CD4-positive, alpha-beta T cell treated with Interferon gamma for 1 hour (primary cell): Measurements from ENCODE around the gene RASAL2.
"Not testable (repeated sequence)": the region's sequence is repeated elsewhere in the genome, so short reads cannot be mapped to it uniquely, and the experiment has no call there.

ENCODE experiments used
- DNase-seq: peaks from one replicate; pipeline ENCODE4 v3.0.0-alpha.2; 2020

Gene RASAL2

DNA sequence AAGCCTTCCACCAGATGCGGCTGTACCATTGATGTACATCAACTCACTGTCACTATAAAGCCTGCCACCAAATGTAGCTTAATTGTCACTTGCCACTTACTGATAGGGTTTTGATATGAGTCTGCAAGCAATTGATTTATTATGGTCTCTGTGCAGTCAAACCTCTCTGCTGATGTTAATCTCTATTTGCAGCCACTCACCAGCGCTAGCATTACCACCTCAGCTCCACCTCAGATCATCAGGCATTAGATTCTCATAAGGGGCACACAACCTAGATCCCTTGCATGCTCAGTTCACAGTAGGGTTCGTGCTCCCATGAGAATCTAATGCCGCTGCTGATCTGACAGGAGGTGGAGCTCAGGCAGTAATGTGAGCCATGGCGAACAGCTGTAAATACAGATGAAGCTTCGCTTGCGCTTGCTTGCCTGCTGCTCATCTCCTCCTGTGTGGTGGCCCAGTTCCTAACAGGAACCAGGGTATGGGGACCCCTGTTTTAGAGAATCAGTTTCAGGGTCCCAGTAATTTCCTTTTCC lies 26.7 kb downstream of the RASAL2 start:
- DNase-seq = not testable (repeated sequence)

DNA sequence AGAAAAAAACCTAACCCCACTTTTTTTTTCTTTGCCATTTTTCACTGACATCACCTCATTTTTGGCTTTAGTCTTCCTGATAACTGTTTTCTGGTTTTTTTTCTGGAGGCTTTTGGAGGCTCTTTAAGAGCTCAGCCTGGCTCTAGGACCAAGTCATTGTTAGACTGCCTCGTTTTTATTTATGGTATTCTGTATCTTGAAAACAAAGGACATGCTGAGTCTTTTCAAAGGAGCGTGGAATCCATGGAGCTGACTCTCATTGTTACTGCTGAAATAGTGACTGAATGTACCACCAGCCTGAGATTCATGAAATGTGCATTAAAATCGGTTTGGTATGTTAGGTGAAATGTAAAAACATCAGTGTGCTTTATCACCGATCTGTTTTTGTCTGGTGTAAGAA lies 28.0 kb downstream of the RASAL2 start:
- DNase-seq = no peak

DNA sequence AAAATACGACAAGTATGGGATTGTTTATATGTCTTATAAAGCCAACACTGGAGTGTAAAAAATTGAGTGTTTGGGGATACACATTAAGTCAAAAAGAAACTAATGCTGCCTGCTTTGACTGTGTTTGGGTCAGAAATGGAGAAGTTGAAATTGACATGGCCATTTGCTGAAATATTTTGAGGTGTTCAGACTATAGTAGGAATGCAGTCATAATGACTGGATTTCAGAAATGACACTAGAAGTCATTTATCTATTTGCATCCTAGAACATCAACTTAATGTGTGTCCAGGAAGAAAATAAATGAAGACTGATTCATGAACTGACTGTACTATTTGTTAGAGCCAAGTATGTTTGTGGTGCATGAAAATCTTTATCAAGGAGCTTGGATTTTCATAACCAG lies 28.4 kb downstream of the RASAL2 start:
- no peak for DNase-seq

DNA sequence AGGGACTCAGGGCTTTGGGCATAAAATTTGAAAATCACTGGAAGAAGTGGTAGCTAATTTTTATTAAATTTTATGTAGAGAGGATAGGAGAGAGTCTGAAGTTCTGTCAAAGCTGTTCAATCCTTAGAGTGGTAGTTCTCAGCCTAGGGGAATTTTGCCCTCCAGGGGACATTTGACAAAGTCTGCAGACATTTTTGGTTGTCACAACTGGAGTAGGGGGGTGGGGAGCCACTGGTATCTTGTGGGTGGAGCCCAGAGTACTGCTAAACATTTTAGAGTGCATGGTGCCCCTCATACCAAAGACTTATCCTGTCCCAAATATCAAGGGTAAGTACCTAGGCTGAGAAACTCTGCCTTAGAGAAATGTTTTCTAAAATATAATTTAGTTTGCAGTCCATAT lies 30.2 kb downstream of the RASAL2 start:
- no peak for DNase-seq

DNA sequence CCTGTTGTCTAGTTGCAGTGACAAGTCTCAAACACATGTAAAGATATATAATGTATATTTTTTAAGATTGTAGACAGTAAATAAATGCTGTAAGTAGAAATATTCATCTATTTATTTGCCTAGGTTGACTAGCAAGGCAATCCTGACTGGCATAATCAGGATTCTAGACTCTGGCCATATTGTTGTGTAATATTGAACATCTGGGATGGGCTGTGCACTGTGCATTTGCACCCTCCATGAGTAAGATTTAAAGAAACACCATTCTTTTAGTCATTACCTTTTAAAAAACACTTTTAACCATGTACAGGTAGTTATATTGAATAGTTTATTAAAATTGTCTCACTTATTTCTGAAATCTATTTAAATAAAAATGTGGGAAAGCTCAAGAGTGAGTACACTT lies 32.4 kb downstream of the RASAL2 start:
- no peak for DNase-seq

DNA sequence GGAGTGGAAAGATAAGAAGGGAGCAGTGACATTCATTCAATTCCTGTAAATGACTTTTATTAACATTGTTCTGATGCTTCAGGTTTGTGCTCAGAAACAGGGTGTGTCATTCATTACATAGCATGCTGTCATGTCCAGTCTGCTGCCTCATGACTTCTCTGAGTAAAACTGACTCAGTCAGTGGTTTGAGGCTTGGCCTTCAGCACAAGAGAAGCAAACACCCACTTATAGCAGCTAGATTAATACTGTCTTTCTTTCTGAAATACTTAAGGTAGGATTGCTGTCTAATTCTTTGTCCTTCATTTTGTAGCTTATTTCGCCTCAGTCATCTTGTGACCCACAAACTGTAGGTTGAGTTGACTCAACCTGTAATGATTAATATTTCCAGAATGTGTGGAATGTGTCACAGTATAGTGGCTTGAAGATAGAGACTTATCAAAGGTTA lies 32.9 kb downstream of the RASAL2 start:
- no peak for DNase-seq

DNA sequence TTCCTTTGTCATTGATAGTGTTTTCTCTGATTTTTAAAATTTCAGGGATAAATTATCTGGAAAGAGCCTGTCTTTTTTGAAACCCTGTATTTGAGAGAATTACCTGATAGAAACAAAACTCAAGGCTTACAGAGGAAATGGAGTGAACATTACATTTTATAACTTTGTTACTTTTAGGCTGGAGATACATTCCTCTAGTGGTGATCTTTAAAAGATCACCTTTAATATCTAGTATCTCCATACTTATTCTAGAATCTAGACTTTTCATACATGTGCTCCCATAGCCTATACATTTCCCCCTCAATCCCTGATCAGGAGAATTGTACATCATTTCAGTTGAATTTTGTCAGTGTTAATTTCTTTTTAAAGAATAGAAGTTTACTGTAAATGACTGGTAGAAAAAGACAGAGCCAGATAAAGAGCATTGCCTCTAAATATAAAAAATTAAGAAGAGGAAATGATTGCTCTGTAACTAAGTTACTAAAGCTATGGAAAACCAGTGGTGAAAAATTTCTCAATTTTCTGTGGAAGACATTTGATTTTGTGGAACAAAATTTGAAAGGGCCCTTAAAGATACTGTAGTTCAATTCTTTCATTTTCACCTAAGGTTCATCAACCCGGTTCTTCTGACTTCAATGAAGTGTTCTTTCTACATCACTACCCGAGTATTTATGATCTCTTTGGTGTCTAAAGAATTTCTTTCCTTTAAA lies 33.7 kb downstream of the RASAL2 start:
- DNase-seq = no peak

DNA sequence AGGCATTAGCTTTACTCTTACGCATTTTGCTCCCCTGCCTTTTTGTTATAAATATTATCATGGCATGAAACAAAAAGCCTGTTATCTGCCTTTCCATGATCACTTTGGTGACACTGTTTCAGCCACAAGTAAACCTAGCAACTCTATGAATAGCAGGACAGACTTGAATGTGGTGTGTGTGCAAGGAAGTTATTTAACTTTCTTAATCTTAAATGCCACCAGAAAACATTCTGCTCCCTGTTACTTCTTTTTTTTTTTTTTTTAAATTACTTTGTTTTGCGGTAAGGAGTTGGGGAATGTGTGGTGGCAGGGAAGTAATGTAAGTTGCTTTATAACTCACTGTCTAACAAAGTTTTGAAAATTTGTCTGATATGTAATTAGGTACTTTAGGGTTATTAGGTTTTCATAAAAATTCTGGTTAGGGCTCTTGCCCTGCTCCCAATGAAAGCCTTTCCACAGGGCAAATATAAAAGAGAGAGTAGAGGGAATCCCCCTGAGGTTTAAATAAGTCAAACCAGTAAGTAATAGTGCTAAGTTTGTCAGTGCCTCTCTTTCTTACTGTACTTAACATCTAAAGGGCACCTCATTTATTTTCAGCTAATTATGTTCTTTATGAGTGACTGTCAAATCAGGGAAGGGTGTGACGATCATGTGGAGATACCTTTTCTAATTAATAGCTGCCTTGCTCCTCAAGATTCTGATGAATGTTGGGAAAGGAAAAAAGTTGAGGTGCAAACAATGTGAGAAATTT lies 39.5 kb downstream of the RASAL2 start:
- no peak for DNase-seq

DNA sequence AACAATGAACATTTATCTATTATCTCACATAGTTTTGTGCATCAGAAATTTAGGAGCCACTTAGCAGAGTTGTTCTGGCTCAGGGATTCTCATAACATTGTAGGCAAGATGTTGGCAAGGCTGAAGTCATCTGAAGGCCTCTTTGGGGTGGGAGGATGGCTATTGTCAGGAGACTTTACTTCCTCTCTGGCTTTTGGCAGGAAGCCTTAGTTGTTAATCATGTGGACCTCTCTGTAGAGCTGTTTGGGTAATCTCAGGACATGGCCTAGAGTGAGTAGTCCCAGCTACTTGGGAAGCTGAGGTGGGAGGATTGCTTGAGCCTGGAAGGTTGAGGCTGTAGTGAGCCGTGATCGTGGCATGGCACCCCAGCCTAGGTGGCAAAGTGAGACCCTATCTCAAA lies 40.2 kb downstream of the RASAL2 start:
- no peak for DNase-seq

DNA sequence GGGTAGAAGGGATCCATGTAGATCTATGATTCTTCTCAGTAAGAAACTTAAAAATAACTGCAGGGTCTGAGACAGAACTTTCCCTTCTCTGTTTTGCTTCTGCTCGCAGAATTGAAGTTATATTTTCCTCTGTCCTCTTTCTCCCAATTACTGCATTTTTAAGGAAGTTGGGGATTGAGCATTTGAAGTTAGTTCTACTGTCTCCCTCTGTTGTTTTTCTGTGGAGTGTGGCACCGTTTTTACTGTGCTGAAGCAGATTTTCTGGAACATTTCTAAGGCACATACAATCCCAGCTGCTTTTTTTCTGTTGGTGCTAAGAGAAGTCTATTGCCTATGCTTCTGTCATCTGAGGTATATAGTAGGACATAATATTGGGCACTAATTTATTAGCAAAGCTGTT lies 43.3 kb downstream of the RASAL2 start:
- DNase-seq = no peak

DNA sequence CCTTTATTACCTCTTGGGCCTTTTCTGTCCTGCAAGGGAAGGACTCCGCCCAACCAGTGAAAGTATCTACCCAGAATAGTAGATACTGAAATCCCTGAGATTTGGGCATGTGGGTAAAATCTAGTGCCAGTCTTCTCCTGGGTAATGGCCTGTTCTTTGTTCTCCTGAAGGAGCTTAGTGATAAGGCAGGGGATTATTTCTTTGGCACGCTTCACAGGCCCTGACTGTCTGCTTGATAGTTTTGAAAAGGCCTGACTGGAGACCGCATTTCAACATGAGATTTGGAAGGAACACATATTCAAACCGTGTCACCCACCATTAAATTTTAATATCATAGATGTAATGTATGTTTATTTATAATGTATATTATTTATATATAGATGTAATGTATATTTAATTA lies 48.9 kb downstream of the RASAL2 start:
- no peak for DNase-seq

DNA sequence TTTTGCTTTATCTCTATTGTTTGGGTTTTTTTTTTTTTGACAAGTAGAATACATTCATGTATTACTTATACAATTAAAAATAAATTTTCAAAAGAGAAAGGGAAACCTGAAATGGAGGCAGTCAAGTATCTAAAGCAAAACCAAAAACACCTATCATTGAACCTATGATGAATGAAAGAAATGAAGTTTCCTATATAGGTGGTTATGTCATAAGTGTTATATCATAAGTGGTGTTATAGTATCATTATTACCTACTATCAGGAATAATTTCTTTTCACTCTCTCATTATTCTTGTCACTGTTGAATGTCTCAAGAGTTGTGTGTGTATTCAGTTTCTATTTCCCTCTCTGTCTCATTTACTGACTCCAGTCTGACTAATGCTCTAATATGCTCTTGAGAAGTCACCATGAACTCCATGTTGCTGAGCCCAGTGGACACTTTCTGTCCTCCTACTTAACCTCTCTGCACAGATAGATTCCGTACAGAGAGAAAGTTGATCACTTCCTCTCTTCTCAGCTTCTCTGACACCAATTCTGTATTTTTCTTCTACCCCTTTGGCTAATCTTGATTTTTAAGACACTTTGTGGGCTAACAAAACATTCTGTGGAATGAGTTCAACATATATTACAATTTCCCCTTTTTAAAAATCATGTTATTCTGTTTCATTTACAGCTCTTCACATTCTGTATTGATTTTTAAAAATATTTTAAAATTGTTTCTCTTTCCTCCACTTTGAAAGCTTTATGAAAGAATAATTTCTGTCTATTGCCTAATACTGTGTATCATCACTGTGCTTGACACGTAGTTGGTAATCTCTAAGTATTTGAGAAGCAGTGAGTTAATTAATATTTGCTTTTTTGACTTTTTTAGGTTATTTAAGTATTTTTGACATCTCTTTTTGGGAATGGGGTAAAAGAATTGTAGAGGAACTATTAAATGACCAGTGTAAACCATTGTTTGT lies 50.1 kb downstream of the RASAL2 start:
- DNase-seq = no peak

DNA sequence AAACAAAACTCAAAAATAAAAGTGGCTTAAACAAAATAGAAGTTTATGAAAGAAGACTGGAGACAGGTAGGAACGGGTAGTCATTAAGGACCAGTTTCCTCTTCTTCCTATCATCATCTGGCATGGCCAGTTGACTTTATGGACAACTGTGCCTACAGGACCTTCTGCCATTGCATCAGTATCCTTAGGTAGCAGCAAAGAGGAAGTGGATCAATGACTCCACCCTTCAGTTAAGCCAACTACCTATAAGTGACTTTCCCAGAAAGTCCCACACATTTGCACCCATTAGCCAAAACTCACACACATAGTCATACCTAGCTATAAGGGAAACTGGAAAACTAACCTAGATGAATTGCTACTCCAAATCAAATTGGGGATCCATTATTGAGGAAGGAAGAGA lies 51.7 kb downstream of the RASAL2 start:
- no peak for DNase-seq

DNA sequence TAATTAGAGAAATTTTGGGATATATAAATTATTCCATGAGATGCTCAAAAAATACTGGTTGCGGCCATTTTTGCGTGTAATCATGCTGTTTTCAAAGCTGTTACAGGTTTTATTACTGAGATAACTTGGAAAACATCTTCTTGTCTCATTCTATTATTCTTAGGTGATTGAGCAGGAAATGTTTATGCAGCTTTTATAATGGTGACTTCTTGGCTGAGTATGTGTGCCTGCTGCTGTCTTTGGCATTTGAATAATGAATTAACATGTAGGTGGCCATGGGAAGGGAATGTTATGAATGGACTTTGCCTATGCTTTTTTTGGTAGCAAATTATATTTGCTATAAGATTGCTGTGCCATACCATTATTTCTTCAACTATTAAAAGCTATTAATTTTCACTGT lies 52.5 kb downstream of the RASAL2 start:
- no peak for DNase-seq

DNA sequence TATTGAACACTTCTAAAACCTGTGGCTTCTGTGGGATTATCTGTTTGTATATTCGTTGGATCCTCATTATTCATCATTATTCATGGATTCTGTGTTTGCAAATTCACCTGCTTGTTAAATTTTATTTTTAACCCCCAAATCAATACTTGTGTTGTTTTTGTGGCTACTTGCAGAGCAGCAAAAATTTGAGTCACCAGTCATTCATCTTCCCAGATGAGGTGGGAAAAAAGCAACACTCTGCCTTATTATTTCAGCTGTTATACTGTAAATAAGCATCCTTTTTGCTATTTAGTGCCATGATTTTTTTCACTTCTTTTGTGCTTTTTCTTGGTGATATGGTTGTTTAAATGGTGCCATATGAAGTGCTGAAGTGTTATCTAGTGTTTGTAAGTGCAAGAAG lies 56.7 kb downstream of the RASAL2 start:
- DNase-seq = no peak

DNA sequence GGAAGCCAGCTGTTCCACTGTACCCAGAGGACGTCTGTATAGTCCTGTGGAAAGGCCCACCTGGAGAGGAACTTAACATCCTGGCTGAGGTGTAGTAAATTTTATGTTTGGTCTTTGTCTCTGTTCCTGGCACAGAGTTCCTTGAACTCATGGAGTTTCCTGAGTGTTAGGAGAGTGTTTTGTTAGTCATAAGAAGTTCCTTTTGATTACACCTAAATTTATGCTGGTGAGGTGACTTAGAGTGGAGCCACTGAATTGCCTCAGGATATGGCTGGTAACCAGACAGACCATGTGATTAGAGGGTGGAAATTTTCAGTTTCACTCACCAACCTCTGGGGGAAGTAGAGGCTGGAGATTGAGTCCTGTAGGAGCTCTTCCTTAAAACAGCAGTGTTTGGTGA lies 57.9 kb downstream of the RASAL2 start:
- DNase-seq = no peak

DNA sequence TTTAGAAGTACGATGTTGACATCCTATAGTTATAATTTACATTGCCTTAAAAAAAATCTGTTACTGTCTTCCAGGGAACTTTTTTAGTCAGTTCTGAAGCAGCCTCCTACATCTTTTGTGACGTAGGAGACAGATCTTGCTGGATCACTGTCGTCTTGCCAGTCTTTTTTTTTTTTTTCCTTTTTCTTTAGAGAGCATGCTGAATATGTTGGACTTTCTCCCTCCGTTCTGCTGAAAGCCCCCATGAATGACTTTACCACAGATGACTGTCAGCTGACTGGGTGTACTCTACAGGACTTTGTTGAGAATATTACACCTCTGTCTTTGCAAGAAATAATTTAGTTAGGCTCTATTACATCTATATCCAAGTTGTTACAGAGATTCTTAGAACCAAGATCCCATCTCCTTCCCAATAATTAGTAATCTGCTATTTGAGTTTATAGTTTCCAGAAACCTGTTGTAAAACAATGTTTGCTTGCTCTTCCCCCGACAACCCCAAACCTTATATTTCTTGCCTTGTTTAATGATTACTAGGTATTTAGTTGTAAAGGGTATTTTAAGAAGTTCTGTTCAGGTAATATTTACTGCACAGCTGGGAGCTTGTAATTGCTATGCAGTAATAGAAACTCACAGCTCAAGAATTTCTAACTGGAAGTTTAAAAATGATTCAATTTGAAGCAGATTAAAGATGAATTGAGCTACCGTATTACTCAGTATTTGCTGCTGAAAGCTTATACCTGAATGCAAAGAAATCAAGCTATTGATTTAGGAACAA lies 61.8 kb downstream of the RASAL2 start:
- DNase-seq = no peak

DNA sequence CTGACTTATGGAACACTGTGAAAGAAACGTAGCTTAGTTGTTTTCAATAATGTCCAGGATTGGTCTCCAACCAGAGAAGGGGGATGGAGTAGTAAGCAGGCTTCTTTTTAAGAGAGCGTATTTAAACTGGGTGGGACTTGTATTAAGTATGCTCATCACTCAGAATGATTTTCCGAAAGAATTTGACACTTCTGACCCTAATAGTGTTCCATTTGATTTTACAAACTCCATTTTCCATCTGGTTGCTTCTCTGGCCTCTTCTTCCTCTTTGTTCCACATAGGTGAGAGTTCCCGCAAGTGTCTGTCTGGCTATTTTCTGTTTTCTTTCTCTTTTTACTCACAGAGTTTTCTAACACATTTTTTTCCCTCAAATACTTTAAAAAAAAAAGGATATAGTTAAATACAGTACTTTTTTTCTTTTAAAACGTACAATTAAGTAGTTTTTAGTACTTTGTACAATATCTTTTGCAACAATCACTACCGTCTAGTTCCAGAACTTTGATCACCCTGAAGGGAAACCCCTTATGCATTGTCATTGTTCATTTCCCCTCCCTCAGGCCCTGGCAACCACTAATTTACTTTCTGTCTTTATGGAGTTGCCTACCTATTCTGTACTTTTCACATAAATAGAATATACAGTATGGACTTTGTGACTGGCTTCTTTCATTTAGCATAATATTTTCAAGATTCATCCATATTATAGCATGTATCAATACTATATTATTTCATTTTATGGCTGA lies 67.0 kb downstream of the RASAL2 start:
- no peak for DNase-seq

DNA sequence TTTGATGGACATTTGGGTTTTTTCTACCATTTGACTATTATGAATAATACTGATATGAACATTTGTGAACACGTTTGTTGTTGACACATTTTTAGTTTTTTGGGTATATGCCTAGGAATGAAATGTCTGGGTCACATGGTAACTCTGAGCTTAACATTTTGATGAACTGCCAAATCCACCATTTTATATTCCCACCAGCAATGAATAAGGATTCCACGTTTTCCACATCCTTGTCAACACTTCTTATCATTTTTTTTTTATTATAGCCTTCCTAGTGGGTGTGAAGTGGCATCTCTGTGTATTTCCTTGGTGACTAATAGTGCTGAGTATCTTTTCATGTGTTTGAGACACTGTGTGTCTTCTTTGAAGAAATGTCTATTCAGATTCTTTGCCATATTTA lies 67.6 kb downstream of the RASAL2 start:
- no peak for DNase-seq

DNA sequence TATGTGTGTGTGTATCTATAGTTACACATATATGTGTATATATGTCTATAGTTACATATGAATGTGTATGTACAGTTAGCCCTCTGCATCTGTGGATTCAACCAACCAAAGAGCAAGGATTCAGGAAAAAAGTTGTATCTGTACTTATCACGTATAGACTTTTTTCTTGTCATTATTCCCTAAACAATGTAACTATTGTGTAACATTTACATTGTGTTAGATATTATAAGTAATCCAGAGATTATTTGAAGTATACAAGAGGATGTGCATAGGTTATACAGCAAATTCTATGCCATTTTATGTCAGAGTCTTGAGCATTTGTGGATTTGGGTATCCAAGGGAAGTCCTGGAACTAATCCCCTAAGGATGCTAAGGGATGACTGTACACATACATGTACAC lies 71.3 kb downstream of the RASAL2 start:
- DNase-seq = no peak

DNA sequence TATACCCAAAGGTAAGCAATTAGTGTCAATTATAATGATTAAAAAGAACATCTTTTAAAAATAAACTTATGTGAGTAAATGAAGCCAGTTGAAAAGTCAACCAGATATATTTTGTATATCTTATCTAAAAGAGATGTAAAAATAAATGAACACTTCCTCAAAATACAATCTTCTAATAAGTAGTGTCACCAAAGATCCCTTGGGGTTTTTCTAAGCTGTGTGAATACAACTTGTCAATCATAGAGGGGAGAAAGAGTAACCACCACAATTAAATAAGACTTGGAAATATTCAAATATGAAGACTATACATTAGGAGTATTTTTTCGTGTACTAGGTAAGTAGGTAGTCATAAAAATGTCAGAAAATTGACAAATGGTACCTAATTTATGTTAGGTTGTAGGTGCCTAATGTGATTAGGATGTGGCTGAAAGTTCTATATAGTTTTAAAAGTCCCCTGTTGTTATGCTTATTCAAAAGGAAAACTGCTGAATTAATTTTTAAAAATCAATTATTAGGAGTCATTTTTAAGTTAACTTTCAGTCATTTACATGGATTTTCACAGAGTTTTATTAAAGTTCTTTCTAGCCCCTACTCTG lies 72.6 kb downstream of the RASAL2 start:
- DNase-seq = no peak
